ENCODE results near the gene KRT76.

DNA sequence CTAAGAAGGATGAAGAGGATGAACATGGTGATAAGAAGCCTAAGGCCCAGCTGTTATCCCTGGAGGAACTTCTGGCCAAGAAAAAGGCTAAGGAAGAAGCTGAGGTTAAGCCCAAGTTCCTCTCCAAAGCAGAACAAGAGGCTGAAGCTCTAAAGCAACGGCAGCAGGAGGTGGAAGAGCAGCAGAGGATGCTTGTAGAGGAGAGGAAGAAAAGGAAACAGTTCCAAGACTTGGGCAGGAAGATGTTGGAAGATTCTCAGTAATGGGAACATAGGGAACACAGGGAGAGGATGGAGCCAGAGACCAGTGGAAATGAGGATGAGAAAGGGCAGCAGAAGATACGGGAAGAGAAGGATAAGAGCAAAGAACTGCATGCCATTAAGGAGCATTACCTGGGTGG, 46.4 kb downstream of the KRT76 start:
- no peak for TF ChIP-seq TAF1 (IDR thresholded peaks at IDR 0.05; ENCODE audit: borderline replicate concordance, low read depth, low read length)
- TF ChIP-seq SMC3 (IDR thresholded peaks at IDR 0.05; ENCODE audit: low read depth, low read length), result no peak
- TF ChIP-seq POLR2AphosphoS5 (IDR thresholded peaks at IDR 0.05; ENCODE audit: low read depth, low read length), result no peak

Data from SK-N-SH (cell line).